ENCODE data around the gene TCL1B.
"Not testable (repeated sequence)": the region's sequence is repeated elsewhere in the genome, so short reads cannot be mapped to it uniquely, and the experiment has no call there.

TCL1B gene

DNA sequence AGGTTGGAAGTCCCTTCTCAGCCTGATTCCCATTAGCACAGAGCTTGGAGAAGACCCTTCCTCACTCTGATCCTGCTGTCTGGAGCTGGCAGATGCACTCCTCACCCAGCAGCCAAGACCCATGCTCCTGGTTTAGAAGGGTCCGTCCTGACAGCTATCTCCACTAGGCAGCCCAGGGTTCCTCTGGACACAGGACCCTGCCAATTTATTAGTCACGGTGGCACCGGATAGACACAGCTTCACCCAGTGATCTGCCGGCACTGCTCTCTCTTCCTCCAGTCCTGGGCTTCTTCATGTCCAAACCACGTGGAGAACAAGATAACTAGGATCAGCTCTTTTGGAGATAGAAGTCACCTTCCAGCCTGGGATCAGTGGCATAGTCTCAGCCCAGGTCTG, 26.2 kb upstream of the TCL1B start:
- no peak for DNase-seq (ENCODE audit: low read depth)
- no peak overlapping the region for H3K4me3 ChIP-seq (ENCODE audit: low read length)
- no peak for TF ChIP-seq CTCF (IDR thresholded peaks at IDR 0.05; ENCODE audit: insufficient read depth, low read depth, low read length, missing control alignments)

- DNase-seq (ENCODE audit: low read depth), result no peak
- H3K4me3 ChIP-seq (ENCODE audit: low read length), result no peak overlapping the region
- no peak for TF ChIP-seq CTCF (IDR thresholded peaks at IDR 0.05; ENCODE audit: insufficient read depth, low read depth, low read length, missing control alignments)
Measured at GRCh38 chr14:95660651-95661515, 25.3 kb upstream of the TCL1B start.

DNA sequence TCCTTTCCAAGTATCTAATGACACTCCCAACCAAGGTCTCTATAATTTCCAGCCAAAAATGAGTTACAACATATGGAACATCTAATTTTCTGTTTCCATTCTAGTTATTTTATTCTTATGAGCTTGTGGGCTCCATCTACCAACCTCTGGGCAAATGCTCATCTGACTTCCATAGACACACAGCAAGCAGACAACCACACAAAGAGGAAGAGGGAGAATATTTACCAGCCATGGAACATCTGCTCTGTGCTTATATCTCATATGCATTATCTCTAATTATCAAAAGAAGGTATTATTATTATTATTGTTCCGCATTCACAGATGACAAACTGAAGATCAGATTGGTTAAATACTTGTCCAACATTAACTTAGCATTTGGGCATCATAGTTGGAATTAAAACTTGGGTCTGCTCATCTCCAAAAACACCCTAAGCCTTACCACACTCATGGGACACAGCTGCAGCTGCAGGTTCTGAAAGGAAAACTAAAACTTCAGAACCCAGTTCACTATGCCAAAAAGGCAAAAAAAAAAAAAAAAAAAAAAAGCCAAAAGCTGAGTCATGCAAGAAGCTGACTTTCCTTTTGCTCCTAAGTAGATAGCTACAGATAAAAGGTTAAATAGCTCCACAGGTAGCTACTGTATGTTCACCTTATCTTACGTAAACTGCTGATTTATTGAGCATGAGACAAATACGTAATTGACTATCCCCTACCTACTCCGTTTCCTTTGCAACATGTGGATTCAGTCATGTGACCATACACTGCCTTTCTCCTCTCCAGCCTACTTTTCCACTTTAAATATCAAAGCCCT, 23.6 kb upstream of the TCL1B start:
- no peak for DNase-seq (ENCODE audit: low read depth)
- no peak for TF ChIP-seq CTCF (IDR thresholded peaks at IDR 0.05; ENCODE audit: insufficient read depth, low read depth, low read length, missing control alignments)
- H3K4me3 ChIP-seq (ENCODE audit: low read length), result no peak overlapping the region

DNA sequence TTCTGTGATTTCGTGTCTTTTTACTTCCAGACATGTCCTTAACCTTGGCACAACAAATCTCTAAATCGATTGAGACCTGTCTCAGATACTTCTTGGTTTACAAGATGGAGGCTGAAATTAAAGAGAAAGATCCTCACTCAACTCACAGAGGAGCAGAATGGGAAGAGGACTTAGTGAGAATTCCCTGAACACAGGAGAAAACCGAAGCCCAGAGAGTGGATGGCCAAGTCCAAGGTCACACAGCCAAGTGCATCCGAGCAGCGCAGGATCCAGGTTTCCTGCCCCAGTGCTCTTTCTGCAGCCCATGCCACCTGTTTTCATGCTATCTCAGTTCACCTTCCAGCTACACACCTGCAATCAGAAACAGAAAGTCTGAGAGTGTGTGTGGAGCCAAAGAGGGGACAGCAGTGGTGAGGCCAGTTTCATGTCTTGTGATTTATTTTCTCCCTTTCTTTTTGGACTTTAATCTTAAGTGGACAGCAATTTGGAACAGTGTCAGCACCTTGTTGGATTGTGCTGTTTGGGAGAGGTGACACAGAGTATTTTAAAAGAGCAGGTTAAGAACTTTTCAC, 22.9 kb upstream of the TCL1B start:
- DNase-seq (ENCODE audit: low read depth), result no peak
- no peak overlapping the region for H3K4me3 ChIP-seq (ENCODE audit: low read length)
- TF ChIP-seq CTCF (IDR thresholded peaks at IDR 0.05; ENCODE audit: insufficient read depth, low read depth, low read length, missing control alignments), result no peak

DNA sequence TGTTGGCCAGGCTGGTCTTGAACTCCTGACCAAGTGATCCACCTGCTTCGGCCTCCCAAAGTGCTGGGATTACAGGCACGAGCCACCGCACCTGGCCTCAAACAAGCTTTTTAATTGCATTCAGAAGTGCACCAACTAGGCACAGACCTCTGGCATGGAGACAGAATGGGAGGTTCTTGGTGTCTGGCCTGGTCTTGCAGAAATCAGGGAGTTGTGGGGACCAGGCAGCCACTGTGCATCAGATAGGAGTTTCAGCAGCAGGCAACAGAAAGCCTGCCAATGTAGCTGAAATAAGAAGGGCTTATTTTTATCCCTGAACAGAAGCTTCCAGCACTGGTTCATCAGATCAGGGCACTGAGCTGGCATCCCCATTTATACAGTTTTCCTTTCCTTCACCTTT, 22.2 kb upstream of the TCL1B start:
- no peak for TF ChIP-seq CTCF (IDR thresholded peaks at IDR 0.05; ENCODE audit: insufficient read depth, low read depth, low read length, missing control alignments)

DNA sequence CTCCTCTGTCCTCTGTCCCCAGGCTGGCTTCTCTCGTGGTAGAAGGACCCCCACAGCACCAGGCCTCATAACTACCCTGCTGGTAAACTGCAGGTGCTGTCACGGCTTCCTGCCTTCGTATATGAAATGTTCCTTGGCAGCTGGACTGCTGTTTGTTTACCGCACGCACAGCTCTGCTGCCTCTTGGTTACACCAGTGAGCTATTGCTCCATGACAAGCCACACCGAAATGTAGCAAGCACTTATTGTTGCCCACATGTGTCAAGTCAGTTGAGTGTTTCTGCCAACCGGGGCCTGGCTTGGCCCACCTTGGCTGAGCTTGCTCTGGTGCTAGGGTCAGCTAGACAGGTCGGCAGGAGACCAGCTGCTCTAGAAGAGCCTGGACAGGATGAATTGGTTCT, 21.7 kb upstream of the TCL1B start:
- no peak for DNase-seq (ENCODE audit: low read depth)
- TF ChIP-seq CTCF (IDR thresholded peaks at IDR 0.05; ENCODE audit: insufficient read depth, low read depth, low read length, missing control alignments), result no peak
- H3K4me3 ChIP-seq (ENCODE audit: low read length), result no peak overlapping the region

More for the DNA sequence above, 22.2 kb upstream of the TCL1B start:
- DNase-seq (ENCODE audit: low read depth), result no peak
- no peak overlapping the region for H3K4me3 ChIP-seq (ENCODE audit: low read length)

DNA sequence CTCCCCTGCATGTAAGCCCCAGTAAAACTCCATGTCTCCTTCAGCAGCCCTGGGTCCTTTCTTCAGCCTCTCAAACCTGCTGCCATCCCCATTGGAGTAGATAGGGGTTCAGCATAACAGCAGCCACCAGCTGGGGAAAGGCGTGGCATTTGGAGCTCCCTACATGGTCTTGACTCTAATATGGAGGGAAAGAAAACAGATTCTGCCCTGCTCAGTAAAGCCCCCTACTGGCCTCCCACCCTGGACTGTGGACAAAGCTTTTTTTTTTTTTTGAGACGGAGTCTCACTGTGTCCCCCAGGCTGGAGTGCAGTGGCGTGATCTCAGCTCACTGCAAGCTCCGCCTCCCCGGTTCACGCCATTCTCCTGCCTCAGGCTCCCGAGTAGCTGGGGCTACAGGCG, 20.7 kb upstream of the TCL1B start:
- H3K4me3 ChIP-seq (ENCODE audit: low read length); DNase-seq (ENCODE audit: low read depth): not testable (repeated sequence)
